K562 (cell line): Measurements from ENCODE around the gene BRAP. TPM values are rescaled to one million over a fixed set of nuclear protein-coding genes. Genes with fewer than 3 reads are reported as not detected.

Source experiments
- CHD2 ChIP-seq: IDR thresholded peaks from 2 replicates; pipeline ENCODE4 v1.6.1; 2011; ENCODE audit warnings: low read depth, low read length
- GATA2 ChIP-seq: sonication (generic); formaldehyde crosslinking; IDR thresholded peaks from 2 replicates; pipeline ENCODE4 v1.4.0; 2020; ENCODE audit warnings: mild to moderate bottlenecking, missing genetic modification reagents
- POLR2AphosphoS2 ChIP-seq: IDR thresholded peaks from 2 replicates; pipeline ENCODE4 v1.6.1; 2012; ENCODE audit warnings: low read length, improper control_type of control experiment
- YY1 ChIP-seq, 3 experiments: IDR thresholded peaks; 2 replicates each; pipeline ENCODE4 v1.6.1; 2011; ENCODE audit warnings: low read length in 2 of 3, mild to moderate bottlenecking in 2 of 3, moderate library complexity in 2 of 3, borderline replicate concordance in 1 of 3, control low read depth in 1 of 3, low read depth in 1 of 3; ENCODE audit not compliant: insufficient read depth in 3 of 3, insufficient replicate concordance in 2 of 3, control insufficient read depth in 1 of 3, insufficient read length in 1 of 3; ENCODE audit errors: extremely low read depth in 1 of 3
- polyA plus RNA-seq, 8 experiments: library from polyadenylated mRNA; depleted of rRNA in 4 of 8; stranded (reverse) in 5 of 8; unstranded in 3 of 8; fragments of >200 nt; fragmentation: Nextera tagmentation in 2 of 8; fragmentation: Illumina TruSeq in 1 of 8; extraction: Ambion mirVana in 2 of 8; extraction: Trizol in 1 of 8; gene quantifications; 2 replicates each; pipeline versions ENCODE4 v1.2.1 to v1.2.3, GENCODE V29; 2011 to 2014; ENCODE audit warnings: inconsistent platforms in 1 of 8, missing spikeins in 1 of 8
- total RNA-seq, 7 experiments: library from RNA; depleted of rRNA in 6 of 7; stranded (reverse); fragments of >200 nt in 6 of 7; fragmentation: Illumina TruSeq in 2 of 7; extraction: Trizol in 2 of 7; gene quantifications; 2 replicates each; pipeline versions ENCODE4 v1.2.1 to v1.2.3, GENCODE V29; 2011 to 2021; ENCODE audit warnings: low replicate concordance in 1 of 7
- TF ChIP-seq, protein P1 (sequence below), 2 experiments: fragments of 200-800 bp in 1 of 2; sonication (Bioruptor generic) in 1 of 2; sonication (generic) in 1 of 2; formaldehyde crosslinking in 1 of 2; IDR thresholded peaks in 1 of 2; conservative IDR thresholded peaks in 1 of 2; 2 replicates each; pipeline versions ENCODE4 v1.5.0 to v1.6.1; 2016 to 2020; ENCODE audit warnings: missing compliant biosample characterization in 1 of 2, missing genetic modification characterization in 1 of 2, missing genetic modification reagents in 1 of 2
- TF ChIP-seq, protein P2 (sequence below): fragments of 450-650 bp; formaldehyde crosslinking; IDR thresholded peaks from 2 replicates; pipeline ENCODE4 v1.4.0; 2020; ENCODE audit warnings: mild to moderate bottlenecking, moderate library complexity
- TF ChIP-seq, protein P3 (sequence below): IDR thresholded peaks from 2 replicates; pipeline ENCODE4 v1.6.1; 2016; ENCODE audit warnings: missing genetic modification characterization, missing compliant biosample characterization

The BRAP gene
- total and polyA plus RNA-seq, 9 of the 15 experiments (the other 6 are each of a cell fraction or from before 2014, with no cell fraction given) = 2.2 to 32.6 (median 27.5) TPM

DNA sequence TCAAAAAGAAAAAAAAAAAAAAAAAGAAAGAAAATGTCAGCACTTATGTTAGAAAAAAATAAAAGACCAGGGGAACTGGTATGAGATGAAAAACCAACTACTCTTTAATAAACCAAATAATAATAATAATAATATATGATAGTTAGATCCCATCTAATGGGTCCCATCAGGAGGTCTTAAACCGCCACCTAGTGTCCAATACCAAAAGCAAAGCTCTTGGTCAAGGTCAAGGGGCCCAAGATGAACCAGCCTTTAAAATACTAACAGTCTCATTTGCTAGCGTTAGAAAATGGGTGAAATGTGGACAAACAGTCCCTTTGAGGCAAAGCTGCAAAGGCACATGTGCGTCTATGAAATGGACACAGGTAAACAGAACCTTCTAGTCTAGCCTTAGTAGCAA lies 12.3 kb downstream of the BRAP start (continued):
- TF ChIP-seq, protein P1, sequence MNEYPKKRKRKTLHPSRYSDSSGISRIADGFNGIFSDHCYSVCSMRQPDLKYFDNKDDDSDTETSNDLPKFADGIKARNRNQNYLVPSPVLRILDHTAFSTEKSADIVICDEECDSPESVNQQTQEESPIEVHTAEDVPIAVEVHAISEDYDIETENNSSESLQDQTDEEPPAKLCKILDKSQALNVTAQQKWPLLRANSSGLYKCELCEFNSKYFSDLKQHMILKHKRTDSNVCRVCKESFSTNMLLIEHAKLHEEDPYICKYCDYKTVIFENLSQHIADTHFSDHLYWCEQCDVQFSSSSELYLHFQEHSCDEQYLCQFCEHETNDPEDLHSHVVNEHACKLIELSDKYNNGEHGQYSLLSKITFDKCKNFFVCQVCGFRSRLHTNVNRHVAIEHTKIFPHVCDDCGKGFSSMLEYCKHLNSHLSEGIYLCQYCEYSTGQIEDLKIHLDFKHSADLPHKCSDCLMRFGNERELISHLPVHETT (CRISPR knock-in tag; conservative IDR thresholded peaks at IDR 0.05 in 1 of 2, IDR thresholded peaks at IDR 0.05 in 1 of 2) = no peak
- TF ChIP-seq YY1 (IDR thresholded peaks at IDR 0.05; ENCODE audit: borderline replicate concordance in 1 of 3, control insufficient read depth in 1 of 3, extremely low read depth in 1 of 3, insufficient read depth in 3 of 3, insufficient read length in 1 of 3, insufficient replicate concordance in 2 of 3, low read depth in 1 of 3, low read length in 2 of 3) = no peak
- TF ChIP-seq POLR2AphosphoS2 = no peak
- TF ChIP-seq, protein P2, sequence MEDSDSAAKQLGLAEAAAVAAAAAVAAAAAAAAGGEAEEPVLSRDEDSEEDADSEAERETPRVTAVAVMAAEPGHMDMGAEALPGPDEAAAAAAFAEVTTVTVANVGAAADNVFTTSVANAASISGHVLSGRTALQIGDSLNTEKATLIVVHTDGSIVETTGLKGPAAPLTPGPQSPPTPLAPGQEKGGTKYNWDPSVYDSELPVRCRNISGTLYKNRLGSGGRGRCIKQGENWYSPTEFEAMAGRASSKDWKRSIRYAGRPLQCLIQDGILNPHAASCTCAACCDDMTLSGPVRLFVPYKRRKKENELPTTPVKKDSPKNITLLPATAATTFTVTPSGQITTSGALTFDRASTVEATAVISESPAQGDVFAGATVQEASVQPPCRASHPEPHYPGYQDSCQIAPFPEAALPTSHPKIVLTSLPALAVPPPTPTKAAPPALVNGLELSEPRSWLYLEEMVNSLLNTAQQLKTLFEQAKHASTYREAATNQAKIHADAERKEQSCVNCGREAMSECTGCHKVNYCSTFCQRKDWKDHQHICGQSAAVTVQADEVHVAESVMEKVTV = peak; percentile 37; the same call in 1 of the 2 replicates
- no peak for TF ChIP-seq GATA2 (CRISPR knock-in tag)
- TF ChIP-seq, protein P3, sequence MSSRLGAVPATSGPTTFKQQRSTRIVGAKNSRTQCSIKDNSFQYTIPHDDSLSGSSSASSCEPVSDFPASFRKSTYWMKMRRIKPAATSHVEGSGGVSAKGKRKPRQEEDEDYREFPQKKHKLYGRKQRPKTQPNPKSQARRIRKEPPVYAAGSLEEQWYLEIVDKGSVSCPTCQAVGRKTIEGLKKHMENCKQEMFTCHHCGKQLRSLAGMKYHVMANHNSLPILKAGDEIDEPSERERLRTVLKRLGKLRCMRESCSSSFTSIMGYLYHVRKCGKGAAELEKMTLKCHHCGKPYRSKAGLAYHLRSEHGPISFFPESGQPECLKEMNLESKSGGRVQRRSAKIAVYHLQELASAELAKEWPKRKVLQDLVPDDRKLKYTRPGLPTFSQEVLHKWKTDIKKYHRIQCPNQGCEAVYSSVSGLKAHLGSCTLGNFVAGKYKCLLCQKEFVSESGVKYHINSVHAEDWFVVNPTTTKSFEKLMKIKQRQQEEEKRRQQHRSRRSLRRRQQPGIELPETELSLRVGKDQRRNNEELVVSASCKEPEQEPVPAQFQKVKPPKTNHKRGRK (tag) = 0 out of 2 replicates have a peak, but pooled peaks have one; percentile 33
- TF ChIP-seq CHD2 = no peak
